K562 (cell line): ENCODE data around the gene TMEM215.

Experiments used
- CTCF ChIP-seq, 3 experiments: IDR thresholded peaks in 2 of 3; conservative IDR thresholded peaks in 1 of 3; 2 replicates each; pipeline ENCODE4 v1.5.1; 2011 to 2012; ENCODE audit warnings: low read length in 3 of 3, mild to moderate bottlenecking in 3 of 3, control low read depth in 2 of 3, improper control_type of control experiment in 1 of 3, inconsistent platforms in 1 of 3, low read depth in 1 of 3, mixed read lengths in 1 of 3, moderate library complexity in 1 of 3; ENCODE audit not compliant: insufficient read depth in 2 of 3
- HDAC6 ChIP-seq: IDR thresholded peaks from 2 replicates; pipeline ENCODE4 v1.6.1; 2012; ENCODE audit warnings: low read depth, mild to moderate bottlenecking, control low read depth, inconsistent platforms, low read length, moderate library complexity
- MTF1 ChIP-seq: fragments of 250-450 bp; sonication (Bioruptor Pico); IDR thresholded peaks from 2 replicates; pipeline ENCODE4 v1.9.0; 2021; ENCODE audit warnings: moderate library complexity, mild to moderate bottlenecking, inconsistent platforms, borderline replicate concordance
- MYBL2 ChIP-seq, 2 experiments: fragments of 450-650 bp in 1 of 2; sonication (generic) in 1 of 2; formaldehyde crosslinking in 1 of 2; IDR thresholded peaks; 2 replicates each; pipeline versions ENCODE4 v1.6.1 to v1.8.1; 2017 to 2022; ENCODE audit warnings: borderline replicate concordance in 1 of 2, inconsistent platforms in 1 of 2, low read depth in 1 of 2, mild to moderate bottlenecking in 1 of 2, missing genetic modification reagents in 1 of 2, moderate library complexity in 1 of 2
- NFYB ChIP-seq: IDR thresholded peaks from 2 replicates; pipeline ENCODE4 v1.6.1; 2011; ENCODE audit warnings: mild to moderate bottlenecking, moderate library complexity; ENCODE audit not compliant: insufficient read length; ENCODE audit errors: extremely low read depth
- PRDM10 ChIP-seq: fragments of 450-650 bp; IDR thresholded peaks from 2 replicates; pipeline ENCODE4 v1.6.1; 2018; ENCODE audit not compliant: partially characterized antibody
- TAF1 ChIP-seq: IDR thresholded peaks from 2 replicates; pipeline ENCODE4 v1.6.1; 2011; ENCODE audit warnings: mild to moderate bottlenecking, low read length, moderate library complexity; ENCODE audit not compliant: insufficient read depth, control insufficient read depth, severe bottlenecking; ENCODE audit errors: extremely low read depth
- TAL1 ChIP-seq: fragments of 450-650 bp; IDR thresholded peaks from 2 replicates; pipeline ENCODE4 v1.6.1; 2016; ENCODE audit warnings: mild to moderate bottlenecking
- ZNF3 ChIP-seq: fragments of 250-450 bp; sonication (Bioruptor Pico); IDR thresholded peaks from 2 replicates; pipeline ENCODE4 v1.5.0; 2021; ENCODE audit warnings: mild to moderate bottlenecking, moderate library complexity
- ZNF436 ChIP-seq: fragments of 250-450, 450-650 bp; sonication (Bioruptor Pico); formaldehyde crosslinking; IDR thresholded peaks from 2 replicates; pipeline ENCODE4 v1.7.0; 2020; ENCODE audit warnings: mild to moderate bottlenecking
- TF ChIP-seq, protein P1 (sequence below): sonication (generic); formaldehyde crosslinking; IDR thresholded peaks from 2 replicates; pipeline ENCODE4 v1.9.0; 2022; ENCODE audit warnings: mild to moderate bottlenecking, missing genetic modification reagents

DNA sequence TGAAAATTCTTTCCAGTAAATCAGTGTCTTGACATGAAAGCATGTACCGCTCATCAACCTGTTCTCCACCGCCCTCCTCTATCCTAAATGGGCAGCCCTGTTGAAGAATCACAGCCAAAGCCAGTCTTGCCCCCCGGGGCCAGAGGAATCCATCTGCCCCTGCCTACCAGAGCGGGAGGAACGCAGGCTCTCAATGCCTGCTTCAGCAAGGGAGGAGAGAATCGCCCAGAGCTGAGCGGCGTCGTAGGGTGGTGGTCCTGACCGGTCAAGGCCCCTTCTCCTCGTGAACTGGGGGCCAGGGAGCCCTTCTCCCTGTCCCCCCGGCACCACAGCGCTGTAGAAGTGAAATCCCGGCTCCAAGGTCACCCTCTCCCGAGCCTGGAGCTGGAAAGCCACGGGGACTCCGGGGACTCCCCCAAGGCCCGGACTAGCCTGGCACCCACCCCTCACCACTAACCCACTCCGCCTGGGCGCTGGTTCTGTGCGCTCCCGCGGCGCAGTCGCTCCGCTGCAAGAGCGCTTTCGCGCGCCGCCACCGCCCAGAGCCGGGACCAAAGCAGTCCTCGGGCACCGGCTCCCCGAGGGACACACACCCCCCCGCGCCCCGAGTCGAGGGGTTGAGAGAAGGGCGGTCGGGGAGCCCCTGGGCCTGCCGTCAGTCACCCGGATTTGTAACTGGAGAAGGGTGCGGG is 718 bp upstream of the TMEM215 start:
- TF ChIP-seq PRDM10 (no peak), MTF1 (CRISPR knock-in tag) (no peak), CTCF (IDR thresholded peaks at IDR 0.05 in 2 of 3, conservative IDR thresholded peaks at IDR 0.05 in 1 of 3; ENCODE audit: insufficient read depth in 2 of 3, low read depth in 1 of 3, low read length in 3 of 3) (no peak), TAL1 (no peak), NFYB (no peak), HDAC6 (no peak), MYBL2 (IDR thresholded peaks at IDR 0.05; ENCODE audit: low read depth) (no peak), MYBL2 (CRISPR knock-in tag; IDR thresholded peaks at IDR 0.05; ENCODE audit: borderline replicate concordance) (no peak), ZNF436 (CRISPR knock-in tag) (no peak), ZNF3 (CRISPR knock-in tag) (no peak), TAF1 (no peak)
- TF ChIP-seq, protein P1, sequence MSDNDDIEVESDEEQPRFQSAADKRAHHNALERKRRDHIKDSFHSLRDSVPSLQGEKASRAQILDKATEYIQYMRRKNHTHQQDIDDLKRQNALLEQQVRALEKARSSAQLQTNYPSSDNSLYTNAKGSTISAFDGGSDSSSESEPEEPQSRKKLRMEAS (CRISPR knock-in tag) = no peak
